Fibroblast of mammary gland (primary cell): ENCODE data around the gene CALY.

ENCODE experiments used
- DNase-seq: peaks from one replicate; pipeline ENCODE4 v3.0.0-alpha.2; 2010; ENCODE audit warnings: low read depth
- H3K4me3 ChIP-seq: 2 replicates; pipeline ENCODE4 v1.5.1; 2011; ENCODE audit warnings: low read depth, mild to moderate bottlenecking, low read length, moderate library complexity; ENCODE audit not compliant: control insufficient read depth
- CTCF ChIP-seq: conservative IDR thresholded peaks from 2 replicates; pipeline ENCODE4 v1.5.1; 2011; ENCODE audit warnings: low read depth, low read length, inconsistent platforms; ENCODE audit not compliant: control insufficient read depth, insufficient read depth

CALY gene

GRCh38 chr10:133336577-133337369 is at the start of gene CALY:
CALY (minus strand) TSS chr10:133336896; CDS start chr10:133328989, 7,907 bp downstream.
- DNase-seq: no peak
- TF ChIP-seq CTCF: no peak
- no peak within 1 kb of the TSS for H3K4me3 ChIP-seq

- no peak for DNase-seq
- no peak for TF ChIP-seq CTCF
- H3K4me3 ChIP-seq: no peak overlapping the region
Observed at GRCh38 chr10:133385214-133385613, 48.5 kb upstream of the CALY start.

GRCh38 chr10:133384071-133384470 is 47.4 kb upstream of the CALY start:
- no peak for TF ChIP-seq CTCF
- no peak overlapping the region for H3K4me3 ChIP-seq
- no peak for DNase-seq

- H3K4me3 ChIP-seq: no peak overlapping the region
Observed at GRCh38 chr10:133383551-133383950, 46.9 kb upstream of the CALY start.

GRCh38 chr10:133381036-133381435 is 44.3 kb upstream of the CALY start:
- DNase-seq: no peak

More at GRCh38 chr10:133383551-133383950, 46.9 kb upstream of the CALY start:
- TF ChIP-seq CTCF: no peak
- no peak for DNase-seq

More at GRCh38 chr10:133381036-133381435, 44.3 kb upstream of the CALY start:
- H3K4me3 ChIP-seq: no peak overlapping the region
- no peak for TF ChIP-seq CTCF
